Skeletal muscle cell (primary cell): Measurements from ENCODE around the gene SKIDA1.

Experiments used
- DNase-seq: peaks from one replicate; pipeline ENCODE4 v3.0.0-alpha.2; 2010; ENCODE audit warnings: low read depth
- H3K4me3 ChIP-seq: 2 replicates; pipeline ENCODE4 v1.5.1; 2011; ENCODE audit warnings: low read depth, mild to moderate bottlenecking, control low read depth, low read length, moderate library complexity

The SKIDA1 gene

DNA sequence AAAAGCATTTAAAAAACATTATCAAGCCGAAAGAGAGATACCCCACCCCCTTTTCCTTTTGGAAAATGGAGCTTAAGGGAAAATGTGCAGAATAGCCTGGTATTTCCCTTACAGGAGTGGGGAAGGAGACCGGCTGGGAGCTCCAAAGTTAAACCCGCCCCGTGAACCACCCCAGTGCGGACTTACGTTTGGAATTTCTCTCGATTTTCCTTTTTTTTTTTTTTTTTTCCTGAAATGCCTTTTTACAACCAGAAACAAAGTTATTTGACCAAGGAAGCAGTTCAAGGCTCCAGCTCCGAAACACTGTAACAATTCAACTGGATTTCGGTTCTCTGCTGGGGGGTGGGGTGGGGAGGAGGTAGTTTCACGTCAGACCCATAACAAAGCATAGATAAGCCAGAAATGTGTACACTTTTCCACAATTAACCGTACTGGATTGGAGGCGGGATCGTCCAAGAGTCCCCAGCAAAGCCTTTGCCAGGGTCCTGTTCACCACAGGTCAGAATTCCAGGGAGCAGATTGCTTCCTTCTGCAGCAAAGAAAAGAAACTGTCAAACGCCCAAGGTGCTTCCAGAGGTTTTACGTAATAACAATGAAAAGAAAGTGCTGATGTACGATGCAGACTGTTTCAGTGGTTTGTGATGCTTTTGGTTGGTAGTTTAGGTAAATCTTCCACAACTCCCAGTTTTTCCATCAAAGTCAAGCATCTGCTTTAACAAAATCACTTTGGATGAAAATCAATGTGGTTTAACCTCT lies 6.7 kb downstream of the SKIDA1 start:
- peak overlapping the region; percentile 59 for H3K4me3 ChIP-seq
- no peak for DNase-seq

DNA sequence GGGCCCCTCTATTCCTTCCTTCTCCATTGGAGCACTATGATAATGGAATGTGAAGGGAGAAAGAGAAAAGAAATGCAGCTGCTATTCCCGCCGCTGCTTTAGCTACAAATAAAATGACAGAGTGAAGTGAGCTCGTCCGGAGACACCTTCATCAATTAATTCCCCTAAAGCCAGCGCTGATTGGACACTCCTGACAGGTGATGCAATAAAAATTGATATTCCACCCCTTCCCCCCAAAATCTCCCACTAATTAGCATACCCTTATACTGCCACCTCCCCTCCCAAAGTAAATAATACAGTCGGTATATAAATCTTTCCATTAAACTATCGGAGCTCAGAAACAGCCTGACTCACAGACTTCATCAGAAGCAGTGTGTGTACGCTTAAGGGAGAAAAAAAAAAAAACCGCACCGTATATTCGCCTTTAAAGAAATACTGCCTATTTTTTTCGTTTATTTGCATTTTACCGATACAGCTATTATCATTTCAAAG lies 7.3 kb downstream of the SKIDA1 start:
- DNase-seq, result no peak
- H3K4me3 ChIP-seq, result peak overlapping the region; percentile 59

DNA sequence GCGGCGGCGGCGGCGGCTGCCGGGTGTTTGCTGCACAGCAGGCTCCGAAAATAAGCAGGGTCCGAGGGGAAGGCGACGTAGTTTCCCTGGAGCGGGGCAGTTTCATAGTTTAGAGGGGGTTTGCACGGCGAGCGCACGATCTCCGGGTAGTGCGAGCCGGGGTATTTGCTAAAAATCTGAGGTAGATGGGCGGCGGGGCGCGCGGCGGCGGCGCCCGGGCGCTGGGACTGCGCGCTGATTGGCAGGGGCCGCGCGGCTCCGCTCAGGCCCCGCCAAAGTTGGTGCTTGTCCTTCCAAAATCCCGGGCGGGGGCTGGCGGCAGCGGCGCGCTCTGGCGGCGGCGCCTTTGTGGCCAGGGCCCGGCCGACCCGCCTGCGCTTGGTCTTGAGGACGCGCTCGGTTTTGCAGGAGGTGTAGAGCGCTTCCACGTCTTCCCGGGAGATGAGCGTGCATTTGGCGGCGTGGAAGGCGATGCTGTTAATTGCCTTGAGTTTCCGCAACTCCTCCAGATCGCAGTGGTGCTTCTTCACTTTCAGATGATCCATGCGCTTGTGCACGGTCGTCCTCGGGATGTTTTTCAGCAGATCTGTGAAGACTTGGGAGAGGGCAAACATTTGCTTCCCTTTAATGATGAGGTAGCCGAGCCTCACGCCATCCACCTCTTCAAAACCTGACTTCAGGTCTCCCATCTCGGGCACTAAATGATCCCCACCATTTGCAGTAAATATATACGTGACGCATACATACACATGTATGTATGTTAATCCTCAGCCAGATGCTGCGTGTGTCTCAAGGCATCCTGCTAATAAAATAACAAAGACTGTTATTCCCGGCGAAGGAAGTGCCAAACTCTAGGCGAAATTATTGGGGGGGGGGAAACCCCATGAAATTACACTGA lies 8.1 kb downstream of the SKIDA1 start:
- DNase-seq, result no peak
- peak overlapping the region; percentile 59 for H3K4me3 ChIP-seq

DNA sequence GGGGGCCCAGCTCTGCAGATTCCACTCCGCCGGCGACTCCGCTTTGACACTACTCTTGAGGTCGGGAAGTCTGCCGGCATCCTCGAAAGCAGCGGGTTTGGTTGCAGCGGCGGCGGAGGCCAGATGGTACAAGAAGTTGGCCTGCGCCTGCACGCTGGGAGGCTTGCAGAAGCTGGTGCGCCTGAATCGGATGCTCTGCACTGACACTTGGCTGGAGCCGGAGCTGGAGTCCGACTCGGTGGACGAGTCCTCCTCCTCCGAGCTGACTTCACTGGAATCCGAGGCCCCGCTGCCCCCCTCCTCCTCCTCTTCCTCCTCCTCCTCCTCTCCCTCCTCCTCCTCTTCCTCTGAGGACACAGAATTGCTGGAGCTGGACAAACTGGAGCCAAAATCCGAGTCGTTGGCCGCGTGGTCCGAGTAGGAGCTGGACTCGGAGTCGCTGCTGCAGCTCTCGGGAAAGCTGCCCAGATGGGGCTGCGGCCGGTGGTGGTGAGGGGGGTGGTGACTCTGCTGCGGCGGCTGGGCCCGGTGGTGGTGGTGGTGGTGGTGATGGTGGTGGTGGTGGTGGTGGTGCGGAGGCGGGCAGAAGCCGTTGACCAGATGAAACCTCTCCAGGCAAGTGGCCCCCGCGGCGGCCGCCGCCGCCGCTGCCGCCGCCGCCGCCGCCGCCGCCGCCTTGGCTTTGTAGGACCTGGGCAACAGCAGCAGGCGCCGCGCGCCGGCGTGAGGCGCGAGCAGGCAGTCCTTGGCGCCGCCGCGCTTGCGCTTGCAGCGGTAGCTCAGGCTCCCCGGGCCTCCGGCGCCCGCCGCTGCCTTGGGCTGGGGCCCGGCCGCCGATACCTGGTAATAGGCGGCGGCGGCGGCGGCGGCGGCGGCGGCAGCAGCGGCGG lies 9.0 kb downstream of the SKIDA1 start:
- peak overlapping the region; percentile 59 for H3K4me3 ChIP-seq
- DNase-seq, result no peak

DNA sequence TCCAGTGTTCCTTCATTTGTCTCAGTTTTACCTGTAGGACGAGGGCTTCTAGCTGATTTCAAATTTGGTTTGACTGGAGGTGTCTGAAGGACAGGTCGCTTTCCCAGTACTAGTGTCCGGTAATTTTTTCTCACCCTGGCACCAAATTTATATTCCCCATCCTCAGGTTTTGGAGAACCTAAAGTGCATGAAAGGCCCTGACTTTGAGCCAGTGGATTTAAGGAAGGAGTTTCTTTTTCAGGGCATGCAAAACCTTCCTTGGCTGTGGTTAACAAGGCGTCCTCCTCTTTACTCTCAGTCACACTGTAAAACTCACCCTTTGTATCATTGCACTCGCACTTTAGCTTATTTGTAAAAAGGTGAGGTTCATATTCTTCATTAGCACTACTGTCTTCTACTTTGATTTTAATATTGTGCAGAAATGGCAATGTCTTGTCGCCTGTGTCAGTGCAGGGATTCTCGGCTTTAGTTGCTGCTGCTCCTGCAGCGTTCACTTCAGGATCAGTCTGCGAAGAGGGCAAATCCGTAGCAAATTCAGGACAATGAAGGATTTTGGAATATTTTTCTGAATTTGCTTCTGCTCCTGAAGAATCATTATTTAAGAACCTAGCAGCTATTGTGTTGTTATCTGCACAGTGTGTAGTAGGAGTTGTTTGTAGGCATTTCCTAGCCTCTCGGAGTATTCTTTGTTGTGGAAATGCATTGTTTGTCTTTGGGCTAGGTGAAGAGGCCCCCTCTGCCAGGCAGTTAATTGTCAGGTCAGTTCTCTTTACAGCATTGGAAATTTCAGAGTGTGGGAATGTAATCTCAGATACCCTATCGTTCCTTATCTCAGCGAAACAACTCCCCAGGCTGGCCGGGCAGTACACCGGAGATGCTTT lies 9.9 kb downstream of the SKIDA1 start:
- DNase-seq, result no peak

DNA sequence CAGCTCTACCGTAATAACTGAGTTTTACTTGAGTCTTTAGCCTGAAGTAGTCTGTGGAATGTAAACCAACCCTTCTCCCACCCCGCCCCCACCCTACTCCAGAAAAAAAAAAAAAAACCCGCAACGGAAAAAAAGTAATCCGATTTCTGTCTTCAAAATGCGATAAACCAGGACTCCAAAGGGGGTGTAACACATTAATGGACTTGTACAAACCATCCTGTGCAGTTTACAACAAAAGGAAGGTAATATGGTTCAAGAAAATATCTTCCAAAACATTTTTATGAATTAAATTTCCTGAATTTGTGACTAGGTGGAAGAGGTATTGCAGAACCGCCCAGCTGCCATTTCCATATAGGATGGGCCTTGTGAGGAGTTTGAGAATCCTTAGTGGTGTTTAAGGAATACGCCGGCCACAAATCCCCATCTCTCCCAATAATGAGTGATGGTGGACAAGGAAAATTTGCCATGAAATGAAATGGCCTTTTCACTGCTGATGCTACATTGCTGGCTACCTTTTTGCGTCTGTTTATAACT lies 10.6 kb downstream of the SKIDA1 start:
- H3K4me3 ChIP-seq, result peak overlapping the region; percentile 9
- DNase-seq, result no peak

More for the DNA sequence above, 9.9 kb downstream of the SKIDA1 start:
- H3K4me3 ChIP-seq, result peak overlapping the region; percentile 59

DNA sequence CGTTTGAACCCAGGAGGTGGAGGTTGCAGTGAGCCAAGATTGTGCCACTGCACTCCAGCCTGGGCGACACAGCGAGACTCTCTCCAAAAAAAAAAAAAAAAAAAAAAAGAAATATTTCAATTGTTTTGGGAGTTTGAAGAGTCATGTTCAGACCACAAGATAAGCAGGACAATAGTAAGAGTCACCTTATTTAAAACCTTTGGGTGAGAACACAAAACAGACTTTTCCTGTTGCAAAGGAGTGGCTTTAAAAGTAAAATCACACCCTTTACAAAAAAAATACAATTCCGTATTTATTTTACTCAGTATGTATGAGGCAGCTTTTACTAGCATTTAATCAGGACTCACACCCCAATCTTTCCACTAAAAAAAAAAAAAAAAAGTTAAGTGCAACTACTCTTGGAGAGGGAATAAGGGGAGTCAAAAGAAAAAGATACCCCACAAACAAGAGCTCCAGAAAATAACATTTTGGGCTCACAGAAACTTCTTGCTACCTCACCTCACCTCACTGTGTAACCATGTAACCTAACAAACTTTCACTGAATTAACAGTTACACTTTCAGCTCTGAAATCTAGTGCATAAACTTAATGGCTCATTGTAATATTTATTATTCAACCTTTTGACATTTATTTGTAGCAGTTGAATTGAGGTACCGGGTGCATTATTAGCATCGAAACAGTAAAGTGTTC lies 11.2 kb downstream of the SKIDA1 start:
- no peak overlapping the region for H3K4me3 ChIP-seq
- no peak for DNase-seq

DNA sequence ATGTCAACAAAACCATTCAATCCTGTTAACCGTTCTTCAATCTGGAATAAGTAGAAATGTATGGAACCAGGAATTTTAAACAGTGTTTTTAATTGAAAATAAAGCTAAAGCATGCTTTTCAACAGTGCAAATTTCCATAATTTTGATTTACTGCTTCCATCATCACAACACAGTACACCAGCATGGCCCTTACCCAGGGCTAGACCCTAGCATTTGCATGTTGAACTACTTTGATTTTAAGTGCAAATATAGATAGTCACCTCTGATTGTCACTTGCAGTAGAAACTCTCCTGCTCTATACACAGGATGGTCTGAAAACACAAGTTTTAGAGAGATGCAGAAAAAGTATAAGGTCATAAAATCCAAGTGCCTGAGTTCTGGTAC lies 12.1 kb downstream of the SKIDA1 start:
- no peak overlapping the region for H3K4me3 ChIP-seq
- DNase-seq, result no peak

DNA sequence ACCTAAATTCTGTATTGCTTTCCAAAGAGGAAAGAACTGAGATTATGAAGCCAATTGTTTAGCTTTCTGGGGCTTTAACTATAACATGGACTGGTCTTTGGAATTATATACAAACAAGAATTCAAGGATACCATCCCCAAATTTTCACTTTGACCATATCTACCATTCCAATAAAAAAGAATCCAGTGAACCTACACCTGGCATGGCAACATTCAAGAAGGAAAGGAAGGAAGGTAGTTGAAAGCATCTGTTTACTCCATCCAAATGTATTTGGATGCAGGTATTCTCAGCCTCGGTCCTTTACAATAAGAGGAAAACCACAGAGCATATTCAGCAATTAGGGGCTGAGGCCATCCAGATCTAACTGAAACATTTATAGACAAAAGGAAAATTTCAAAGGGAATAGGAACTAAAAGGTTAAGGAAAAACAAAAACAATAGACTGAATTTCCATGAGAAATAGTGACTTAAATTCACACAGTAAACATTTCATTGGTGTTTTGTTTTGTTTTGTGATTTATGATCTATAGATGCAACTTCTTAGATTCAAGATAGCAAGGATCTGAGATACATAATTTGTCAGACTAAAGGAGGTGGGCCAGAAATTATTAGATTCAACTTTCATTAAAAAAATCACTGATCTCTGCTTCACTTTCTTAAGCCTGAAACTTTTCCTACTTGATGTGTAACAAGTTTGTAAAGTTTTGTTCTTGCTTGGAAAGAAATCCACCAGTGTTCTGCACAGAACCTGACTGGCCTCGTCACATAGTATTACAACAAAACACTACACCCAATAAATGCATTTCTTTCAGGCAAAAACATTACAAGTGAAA lies 12.7 kb downstream of the SKIDA1 start:
- H3K4me3 ChIP-seq, result no peak overlapping the region
- no peak for DNase-seq

DNA sequence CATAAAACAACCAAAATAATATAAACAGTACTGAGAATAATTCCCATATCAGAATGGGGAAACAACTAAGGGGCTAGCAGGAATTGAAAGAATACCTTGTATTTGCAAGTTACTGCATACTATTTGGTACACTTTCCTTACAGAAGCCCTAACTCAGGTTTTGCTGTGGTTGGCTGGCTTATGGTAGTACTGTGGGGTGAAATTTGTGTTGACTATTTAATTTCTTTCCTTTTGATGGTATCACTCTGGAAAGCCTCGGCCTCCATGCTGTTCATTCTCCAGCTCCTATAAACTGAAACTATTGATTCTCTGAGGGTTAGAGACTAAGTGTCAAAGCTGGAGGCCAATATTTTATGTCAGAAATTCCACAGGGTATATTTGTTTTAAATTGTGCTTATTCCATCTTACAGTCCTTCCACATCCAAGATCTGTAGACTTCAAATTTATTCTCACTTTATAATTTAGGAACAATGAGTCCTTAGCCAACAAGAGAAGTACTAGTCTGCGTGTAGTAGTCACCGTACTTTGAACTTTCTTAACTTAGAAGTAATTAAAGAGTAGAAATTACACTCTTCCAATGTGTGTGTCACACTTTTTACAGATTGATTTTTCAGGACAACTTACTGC lies 13.4 kb downstream of the SKIDA1 start:
- DNase-seq, result no peak
- no peak overlapping the region for H3K4me3 ChIP-seq

DNA sequence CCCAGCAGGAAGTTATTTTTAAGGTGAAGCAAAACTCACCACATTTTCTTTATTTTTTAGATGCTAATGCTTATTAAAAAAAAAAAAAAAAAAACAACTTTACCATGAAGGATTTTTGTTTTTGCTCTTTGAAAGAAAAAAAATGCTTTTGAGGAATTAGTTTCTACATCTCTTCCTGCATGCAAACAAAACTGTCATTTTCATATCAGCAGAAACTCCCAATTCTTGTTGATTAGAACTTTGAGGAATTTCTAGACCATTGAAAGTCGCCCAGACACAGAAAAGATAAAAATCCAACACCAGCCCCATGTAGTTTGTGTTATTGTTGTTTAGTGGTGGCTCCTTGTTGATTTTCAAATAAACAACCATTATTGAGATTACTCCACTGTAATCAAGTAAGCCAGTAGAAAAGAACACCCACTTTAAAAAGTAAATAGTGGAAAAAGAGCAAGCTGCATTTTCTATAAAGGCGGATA lies 14.3 kb downstream of the SKIDA1 start:
- no peak overlapping the region for H3K4me3 ChIP-seq
- DNase-seq, result no peak

DNA sequence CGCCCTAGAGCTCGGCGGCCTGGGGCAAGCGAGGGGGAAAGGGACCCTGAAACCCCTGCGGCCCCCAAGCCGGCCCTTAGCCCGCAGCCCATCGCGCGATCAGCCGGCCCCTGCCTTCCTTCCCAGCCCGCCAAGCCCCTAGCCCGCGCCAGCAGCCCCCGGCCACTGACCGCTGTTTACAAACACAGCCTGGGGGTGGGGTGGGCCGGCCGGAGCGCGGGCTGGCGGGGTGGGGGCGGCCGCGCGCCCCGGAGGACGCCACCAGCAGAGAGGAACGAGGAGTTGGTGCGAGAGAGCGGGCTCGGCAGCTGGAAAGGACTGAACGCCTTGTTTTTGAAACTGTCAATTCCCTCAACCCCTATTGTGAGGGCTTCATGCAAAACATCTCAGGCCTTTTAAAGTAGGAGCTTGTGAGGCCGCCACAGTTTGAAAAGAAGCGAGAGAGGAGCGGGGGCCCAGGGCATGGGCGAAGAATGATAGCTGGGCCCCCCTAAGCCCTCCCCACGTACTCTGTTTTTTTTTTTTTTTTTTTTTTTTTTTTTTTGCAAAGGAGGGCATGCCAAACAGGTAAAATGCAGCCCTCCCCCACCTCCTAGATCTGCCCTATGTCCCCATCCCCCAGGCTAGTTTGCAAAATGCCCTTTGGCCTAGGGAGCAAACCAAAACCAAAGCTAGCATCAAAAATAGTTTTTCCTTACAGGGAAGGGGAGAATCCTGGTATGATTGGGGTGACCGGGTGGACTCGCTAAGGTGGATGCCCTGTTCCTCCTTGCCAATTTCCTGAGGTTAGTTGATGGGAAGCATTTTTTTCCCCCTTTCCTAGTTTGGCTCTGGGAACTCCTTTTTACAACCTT lies 15.0 kb downstream of the SKIDA1 start:
- DNase-seq, result no peak
- H3K4me3 ChIP-seq, result peak overlapping the region; percentile 13

DNA sequence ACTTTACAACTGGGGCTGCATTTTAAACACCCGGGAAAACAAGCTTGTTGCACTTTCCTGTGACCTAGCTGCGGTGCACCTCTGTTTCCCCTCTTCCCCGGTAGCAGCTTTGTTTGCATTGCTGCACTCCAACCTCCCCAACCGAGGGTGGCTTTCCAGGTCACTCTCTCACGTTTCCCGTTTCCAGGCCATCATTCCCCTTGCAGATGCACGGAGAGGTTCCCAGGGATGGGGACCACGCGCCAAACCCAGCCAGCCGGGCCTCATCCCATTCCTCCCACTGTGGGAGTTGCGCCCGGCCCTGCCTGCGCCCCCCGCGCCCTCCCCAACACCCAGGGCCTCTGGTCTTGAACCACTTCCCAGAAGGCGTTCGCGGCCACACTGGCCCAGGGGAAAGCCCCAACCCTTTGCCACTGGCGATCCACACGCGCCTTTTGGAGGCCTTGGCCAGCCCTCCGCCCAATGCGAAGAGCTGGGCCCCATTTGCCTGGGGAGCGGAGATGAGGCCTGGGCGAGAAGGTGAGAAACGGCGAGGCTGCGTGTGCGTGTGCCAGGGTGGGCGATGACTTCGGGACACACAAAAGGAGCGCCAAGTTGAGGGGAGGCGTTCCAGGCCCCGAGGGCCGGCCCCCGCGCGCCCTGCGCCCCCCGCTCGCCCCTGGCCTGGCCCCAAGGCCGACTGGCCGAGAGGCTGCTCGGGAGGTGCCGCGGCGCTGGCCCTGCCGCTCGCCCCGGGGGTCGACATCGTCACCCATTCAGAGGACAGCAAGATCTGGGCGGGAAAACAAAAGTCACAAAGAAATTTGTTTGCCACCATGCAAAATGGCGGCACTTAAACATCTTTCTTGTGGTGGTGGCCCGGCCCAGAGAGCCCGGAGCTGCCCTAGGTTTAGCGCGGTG lies 15.9 kb downstream of the SKIDA1 start:
- H3K4me3 ChIP-seq, result peak overlapping the region; percentile 13
- no peak for DNase-seq

DNA sequence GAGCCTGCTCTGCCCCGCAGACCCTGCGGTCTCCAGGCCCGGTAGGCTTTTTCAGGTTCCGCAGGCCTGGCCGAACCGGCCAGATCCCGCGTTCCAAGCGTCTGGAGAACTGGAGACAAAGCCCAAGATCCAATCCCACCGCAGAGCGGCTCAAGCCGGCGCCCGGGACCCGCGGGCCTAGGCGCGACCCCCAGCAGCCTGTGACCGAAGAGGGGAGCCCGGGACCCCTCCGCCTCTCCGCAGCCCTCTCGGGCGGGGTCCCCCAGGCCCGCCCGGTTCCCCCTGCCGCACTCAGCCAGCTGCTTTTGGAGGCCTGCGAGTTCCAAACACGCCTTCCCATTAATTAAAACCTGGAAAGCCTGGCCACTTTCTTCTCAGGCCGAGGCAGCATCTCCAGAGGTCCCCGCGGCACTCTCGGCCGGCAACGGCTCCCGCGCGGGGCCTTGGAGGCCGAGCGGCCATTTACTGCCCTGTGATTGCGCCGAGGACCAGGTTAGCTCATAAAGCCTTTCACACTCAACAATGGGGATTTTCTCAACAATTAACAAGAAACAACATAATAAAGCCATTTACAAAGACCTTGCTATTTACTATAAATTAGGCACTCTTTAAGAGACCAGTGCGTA lies 16.7 kb downstream of the SKIDA1 start:
- no peak for DNase-seq
- H3K4me3 ChIP-seq, result no peak overlapping the region
